Right hindlimb (tissue), 1 donor: ENCODE results near the gene SPDYE4.
"Not testable (repeated sequence)": the region's sequence is repeated elsewhere in the genome, so short reads cannot be mapped to it uniquely, and the experiment has no call there.

Source experiments
- DNase-seq: peaks from one replicate; pipeline ENCODE4 v3.0.0-alpha.2; 2018

Gene SPDYE4

GRCh38 chr17:8758137-8758596 lies at the start of gene SPDYE4:
SPDYE4 (minus strand) TSS chr17:8758546; CDS start chr17:8758382, 164 bp downstream.
- no peak for DNase-seq

DNA sequence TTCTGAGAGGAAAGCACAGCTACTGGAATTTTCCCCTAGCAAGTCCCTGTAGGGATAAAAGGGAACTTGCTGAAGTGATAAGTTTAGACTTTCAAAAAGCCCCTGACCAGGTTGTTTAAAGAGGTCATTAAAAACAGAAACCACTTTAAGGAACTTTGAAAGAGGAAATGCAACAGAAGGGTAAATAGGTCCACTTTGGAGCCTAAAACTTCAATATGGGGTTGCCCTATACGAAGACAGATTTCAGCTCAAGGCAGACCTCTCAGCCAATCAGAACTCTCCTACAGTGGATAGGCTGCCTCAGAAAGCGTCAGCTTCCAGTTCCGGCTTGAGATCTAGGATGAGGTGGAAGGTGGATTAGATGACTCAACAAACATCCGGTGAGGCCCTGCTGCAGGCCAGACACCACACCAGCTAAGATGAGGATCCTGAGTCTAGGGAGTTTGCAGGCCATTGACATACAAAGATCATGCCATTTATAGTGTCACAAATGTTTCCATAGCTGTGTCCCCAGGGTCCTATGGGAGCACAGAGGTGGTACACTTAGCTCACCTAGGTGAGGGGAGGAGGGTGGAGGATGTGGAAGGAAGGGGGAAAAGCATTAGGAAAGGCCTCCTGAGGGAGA lies 48.7 kb upstream of the SPDYE4 start:
- no peak for DNase-seq

GRCh38 chr17:8806253-8806925 lies 48.0 kb upstream of the SPDYE4 start:
- no peak for DNase-seq

- DNase-seq, result not testable (repeated sequence)
Observed at GRCh38 chr17:8805396-8805795, 47.0 kb upstream of the SPDYE4 start.

DNA sequence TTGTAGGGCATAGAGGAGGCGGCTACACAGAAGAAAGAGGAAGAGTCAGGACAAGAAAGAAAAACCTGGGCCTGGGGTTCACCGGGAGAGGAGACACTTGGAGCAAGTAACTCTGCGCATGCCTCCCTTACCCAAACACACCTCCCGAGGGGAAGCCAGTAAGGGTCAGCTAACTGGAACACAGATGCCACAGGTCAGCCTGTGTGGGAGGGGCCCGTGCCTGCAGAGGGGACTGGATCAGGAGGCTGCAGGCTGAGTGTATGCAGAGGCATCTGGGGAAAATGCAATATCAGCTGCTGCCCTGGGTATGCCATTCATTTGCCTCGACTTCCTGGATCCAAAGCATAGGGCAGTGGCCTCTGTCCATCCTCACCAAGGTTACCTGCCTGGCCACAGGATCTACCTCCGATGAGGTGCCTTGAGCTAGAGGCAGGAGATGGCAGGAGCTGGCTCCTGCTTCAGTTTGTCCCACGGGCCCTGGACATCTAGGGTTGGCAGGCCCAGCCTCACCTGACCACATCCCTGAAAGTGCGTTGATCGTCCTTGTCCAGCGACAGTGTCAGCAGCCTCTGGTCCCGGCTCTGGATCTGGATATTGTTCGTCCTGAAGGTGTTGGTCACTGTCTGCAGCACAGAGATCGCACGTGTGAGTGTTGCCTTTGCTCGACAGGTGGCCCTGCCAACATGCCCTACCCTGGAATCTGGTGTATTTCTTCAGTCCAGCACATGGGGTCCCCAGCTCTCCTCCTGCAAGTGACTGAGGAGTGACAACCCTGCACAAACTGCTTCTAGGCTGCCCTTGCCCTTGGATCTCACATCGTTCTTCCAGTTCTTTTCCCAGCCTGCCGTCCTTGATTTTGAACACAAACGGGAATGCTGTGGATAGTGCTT lies 45.4 kb upstream of the SPDYE4 start:
- no peak for DNase-seq

- no peak for DNase-seq
Observed at GRCh38 chr17:8801135-8801840, 42.9 kb upstream of the SPDYE4 start.

DNA sequence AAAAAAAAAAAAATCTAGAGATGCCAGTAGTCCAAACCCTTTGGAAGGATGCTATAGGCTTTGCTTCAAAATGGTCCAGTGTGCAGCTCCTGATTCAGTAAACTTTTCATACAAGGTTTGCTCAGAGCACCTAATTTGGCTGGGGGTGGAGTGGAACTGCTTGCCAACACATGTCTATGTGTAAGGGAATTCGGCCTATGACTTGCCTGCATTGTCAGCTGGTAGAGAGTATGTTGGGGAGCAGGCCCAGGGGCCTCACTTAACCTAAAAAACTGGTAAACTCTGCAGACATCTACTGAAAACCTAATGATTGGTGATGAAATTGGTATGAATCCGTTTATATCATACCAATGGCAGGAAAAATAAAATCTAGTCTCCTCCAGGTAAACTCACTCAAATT lies 42.3 kb upstream of the SPDYE4 start:
- DNase-seq, result no peak

GRCh38 chr17:8799570-8800212 lies 41.3 kb upstream of the SPDYE4 start:
- no peak for DNase-seq

- no peak for DNase-seq
Observed at GRCh38 chr17:8798846-8799569, 40.7 kb upstream of the SPDYE4 start, which contains the start of gene MFSD6L. MFSD6L (minus strand) TSS chr17:8799365; CDS start chr17:8799120, 245 bp downstream.

- DNase-seq, result no peak
Observed at GRCh38 chr17:8798176-8798845, 40.0 kb upstream of the SPDYE4 start.

DNA sequence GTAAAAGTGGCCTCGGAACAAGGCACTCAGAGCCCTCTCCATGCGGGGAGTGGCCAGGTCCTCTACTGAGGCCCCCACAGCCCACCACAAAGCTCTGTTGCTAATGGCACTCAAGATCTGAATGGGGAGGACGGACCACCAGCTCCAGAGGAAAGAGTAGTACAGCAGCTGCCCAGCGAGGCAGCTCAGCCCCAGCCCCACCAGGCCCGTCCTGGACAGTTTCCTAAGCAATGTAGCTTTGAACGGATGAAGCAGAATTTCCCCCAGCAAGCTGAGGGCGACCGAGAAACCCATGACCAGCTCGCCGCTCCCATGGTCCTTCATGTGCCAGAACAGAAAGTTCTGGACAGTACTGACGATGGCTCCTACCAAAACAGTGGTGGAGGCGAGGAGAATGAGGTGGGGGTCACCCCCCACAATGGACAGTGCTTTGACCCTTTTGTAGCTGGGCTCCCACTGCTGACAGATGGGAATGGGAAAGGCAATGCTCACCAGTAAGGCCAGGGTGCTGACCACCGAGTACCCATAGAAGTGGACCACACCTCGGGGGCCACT lies 39.4 kb upstream of the SPDYE4 start:
- no peak for DNase-seq

GRCh38 chr17:8794636-8795035 lies 36.3 kb upstream of the SPDYE4 start:
- no peak for DNase-seq

DNA sequence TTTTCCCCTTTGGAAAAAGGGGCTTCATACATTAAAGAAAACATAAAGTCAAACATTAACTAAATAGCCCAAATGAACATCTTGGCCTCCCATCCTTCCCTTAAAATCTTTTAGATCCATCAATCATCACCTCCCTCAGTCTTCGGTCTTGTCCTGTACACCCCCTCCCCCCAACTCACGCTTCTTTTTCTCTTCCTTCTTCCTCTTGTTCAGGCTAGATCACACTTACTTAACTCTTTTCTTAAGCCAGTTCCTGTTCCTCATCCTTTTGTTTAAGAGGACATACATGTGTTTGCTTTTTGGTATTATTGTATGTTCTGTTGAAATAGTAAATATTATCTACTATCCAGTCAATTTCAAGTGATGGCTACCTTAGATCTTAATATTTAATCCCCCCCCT lies 35.3 kb upstream of the SPDYE4 start:
- DNase-seq, result no peak

DNA sequence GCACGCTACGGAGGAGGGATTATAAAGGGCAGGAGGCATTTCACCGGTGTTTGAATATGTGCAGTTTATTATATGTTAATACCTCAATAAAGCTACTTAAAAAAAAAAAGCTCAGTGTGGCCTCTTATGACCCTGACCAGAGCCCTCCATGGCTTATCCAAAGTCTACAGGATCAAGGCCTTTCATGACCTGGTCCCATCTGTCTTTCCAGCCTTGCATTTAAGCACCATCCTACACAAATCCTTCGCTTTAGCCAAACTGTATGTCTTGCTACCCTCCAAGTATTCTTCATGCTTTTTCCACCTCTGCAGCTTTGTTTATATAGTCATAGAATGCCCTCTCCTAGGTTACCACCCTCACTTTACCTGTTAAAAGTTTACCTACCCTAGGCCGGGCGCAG lies 34.3 kb upstream of the SPDYE4 start:
- no peak for DNase-seq

DNA sequence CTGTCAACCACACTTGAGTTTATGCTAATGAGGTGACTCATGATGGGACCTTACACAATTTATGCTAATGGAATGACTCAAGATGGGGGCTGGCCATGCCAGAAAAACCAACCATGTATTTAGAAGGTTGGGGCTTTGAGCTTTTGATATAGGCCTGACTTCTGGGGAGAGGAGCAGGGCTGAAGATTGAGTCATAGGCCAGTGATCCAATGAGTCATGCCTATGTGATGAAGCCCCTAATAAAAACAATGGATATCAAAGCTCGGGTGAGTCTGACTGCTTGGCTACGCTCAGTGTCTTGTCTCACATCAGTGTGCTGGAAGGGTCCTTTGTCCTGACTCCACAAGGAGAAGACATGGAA lies 33.5 kb upstream of the SPDYE4 start:
- no peak for DNase-seq

DNA sequence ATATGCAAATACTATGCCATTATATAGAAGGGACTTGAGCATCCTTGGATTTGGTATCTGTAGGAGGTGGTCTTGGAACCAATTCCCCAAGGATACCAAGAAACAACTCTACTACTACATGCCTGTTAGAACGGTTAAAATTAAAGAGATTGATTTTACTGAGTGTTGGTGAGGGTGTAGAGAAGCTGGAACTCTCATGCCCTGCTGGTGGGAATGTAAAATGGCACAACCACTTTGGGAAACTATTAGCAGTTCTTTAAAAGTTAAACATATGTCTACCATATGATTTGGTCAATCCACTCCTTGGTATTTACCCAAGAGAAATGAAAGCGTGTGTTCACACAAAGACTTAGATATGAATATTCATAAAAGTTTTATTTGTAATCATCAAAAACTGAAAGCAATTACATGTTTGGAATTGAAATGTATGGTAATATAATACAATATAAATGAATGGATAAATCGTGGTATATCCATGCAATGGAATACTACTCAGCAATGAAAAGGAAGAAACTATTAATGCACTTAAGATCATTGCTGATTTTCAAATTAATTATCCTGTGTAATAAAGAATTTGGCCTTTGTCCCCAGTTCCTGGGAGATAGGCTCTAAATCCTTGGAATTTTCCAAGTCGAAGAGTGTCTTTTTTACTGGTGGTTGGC lies 33.0 kb upstream of the SPDYE4 start:
- DNase-seq, result no peak

GRCh38 chr17:8789743-8790142 lies 31.4 kb upstream of the SPDYE4 start:
- no peak for DNase-seq

DNA sequence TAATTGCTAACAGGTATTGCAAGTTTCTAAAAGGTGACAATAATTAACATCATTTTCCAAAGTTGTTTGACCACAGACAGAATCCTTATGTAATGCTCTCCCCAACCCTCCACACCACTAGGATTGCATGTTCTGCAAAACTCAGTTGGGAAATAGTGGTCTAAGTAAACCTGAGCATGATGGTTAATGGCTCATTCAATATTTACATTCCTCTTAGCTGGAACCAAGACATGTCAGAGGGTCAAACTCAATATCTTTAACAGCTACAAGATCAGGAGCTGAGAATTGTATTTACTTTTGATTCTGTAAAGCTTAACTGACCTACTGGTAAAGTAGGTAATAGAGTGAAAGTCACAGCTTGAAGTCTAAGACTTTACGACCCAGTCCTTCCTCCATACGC lies 30.7 kb upstream of the SPDYE4 start:
- DNase-seq, result no peak

DNA sequence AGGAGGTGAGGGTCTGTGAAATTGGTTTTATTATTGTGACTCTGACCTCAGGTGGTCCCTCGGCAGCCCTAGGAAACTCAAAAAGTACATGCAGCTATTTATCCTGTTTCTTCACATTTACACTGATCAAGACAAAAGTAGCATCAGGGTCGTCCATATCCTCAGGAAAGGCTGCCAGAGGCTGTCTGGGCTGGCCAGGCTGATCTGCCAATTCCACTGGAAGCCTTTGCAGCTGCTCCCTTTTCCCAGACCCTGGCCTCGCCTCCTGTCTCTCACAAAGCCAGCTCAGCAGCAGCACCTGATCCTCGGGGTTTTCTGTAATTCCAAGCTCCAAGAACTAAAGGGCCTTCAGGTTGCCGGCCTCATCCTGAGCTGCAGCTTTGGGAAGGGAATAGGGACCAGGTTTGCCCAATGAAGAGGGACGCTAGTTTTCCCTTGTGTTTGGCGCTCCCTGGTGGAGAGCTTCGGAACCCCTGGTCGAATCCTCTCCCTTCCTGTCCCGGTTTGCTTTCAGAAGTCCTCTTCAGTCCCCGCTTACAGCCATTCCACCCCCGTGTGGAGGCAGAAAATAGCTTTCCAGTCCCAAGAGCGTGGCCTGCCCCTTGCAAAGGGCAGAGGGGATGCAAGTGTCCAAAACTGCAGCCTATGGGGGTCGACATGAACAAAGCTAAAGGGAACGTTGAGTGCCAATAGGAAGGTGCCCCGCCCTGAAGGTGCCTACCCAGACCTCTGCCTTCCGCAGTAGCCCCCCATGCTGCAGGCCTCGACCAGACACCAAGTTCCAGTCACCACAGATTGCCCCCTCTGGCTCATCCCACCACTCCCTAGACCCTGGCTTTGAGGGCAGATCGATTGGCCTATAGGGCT lies 27.4 kb upstream of the SPDYE4 start:
- peak; percentile 83 for DNase-seq
